ENCODE results near the gene TESK1. TPM values are rescaled to one million over a fixed set of nuclear protein-coding genes. Genes with fewer than 3 reads are reported as not detected.

TESK1 gene
- polyA plus RNA-seq, 3 donors = 2.9 to 38.3 (median 2.9) TPM

DNA sequence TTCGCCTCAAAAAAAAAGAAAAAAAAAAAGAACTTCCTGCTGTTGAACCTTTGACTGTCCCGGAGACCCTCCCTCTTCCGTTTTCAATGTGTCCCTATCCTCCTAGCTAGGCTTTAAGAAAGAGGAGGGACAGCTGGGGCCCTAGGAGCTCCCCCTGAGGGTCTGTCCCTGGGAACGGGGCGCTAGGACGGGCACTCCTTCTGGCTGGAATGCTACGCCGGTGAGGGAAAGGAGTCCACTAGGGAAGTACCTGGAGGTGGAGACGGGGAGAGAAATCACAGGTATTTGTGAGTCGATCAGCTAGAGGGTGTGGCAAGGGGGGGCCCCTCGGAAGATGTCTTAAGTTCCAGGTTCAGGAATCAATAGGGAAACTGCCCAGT, 41.1 kb downstream of the TESK1 start:
- DNase-seq = peak in 2 of 3 donors; percentile 31 to 43
- Histone ChIP-seq H3K4me3 (replicated peaks in 1 of 3; ENCODE audit: low read depth in 2 of 3, low read length in 3 of 3) (peak overlapping the region; percentile 65 to 81 (median 71)), H3K27ac (ENCODE audit: low read depth in 1 of 2, low read length in 2 of 2) (peak overlapping the region; percentile 89 to 94), H3K27me3 (ENCODE audit: control insufficient read depth in 2 of 2, insufficient read depth in 2 of 2, low read length in 2 of 2) (no peaks in the 10 kb centered on the region), H3K36me3 (replicated peaks in 1 of 2; ENCODE audit: control insufficient read depth in 1 of 2, insufficient read depth in 2 of 2, low read length in 2 of 2) (no peaks in the 10 kb centered on the region), H3K9ac (ENCODE audit: insufficient read depth, low read length, poor library complexity, severe bottlenecking) (peak overlapping the region; percentile 80), H3K4me1 (ENCODE audit: control insufficient read depth in 1 of 2, insufficient read depth in 2 of 2, low read length in 2 of 2) (peaks cover 63 to 84% of the 10 kb centered on the region in 2 donors), H3K9me3 (replicated peaks in 1 of 2; ENCODE audit: control insufficient read depth in 1 of 2, insufficient read depth in 1 of 2, low read length in 2 of 2) (no peaks in the 10 kb centered on the region), H2AFZ (ENCODE audit: insufficient read depth, low read depth, low read length, poor library complexity, severe bottlenecking) (peak overlapping the region; percentile 78), H4K20me1 (ENCODE audit: insufficient read depth, low read length) (no peaks in the 10 kb centered on the region), H3K79me2 (ENCODE audit: insufficient read depth, low read length) (peaks cover 14% of the 10 kb centered on the region), H3K4me2 (replicated peaks; ENCODE audit: extremely low read depth, low read length, poor library complexity, severe bottlenecking) (peak overlapping the region; percentile 94)
- peak overlapping the region; percentile 92 to 99 for H3K4me3 Mint-ChIP-seq
- peaks cover 3% of the 10 kb centered on the region in 2 donors for H3K36me3 Mint-ChIP-seq
- WGBS (ENCODE audit: insufficient coverage) = 0% methylated on average over 8 of the region's 11 CpGs
- H3K4me1 Mint-ChIP-seq = peaks cover 77% of the 10 kb centered on the region
- H3K27me3 Mint-ChIP-seq (ENCODE audit: low read depth in 3 of 3) = peaks cover 0 to 8% (median 0%) of the 10 kb centered on the region in 3 donors
- TF ChIP-seq, protein P1, sequence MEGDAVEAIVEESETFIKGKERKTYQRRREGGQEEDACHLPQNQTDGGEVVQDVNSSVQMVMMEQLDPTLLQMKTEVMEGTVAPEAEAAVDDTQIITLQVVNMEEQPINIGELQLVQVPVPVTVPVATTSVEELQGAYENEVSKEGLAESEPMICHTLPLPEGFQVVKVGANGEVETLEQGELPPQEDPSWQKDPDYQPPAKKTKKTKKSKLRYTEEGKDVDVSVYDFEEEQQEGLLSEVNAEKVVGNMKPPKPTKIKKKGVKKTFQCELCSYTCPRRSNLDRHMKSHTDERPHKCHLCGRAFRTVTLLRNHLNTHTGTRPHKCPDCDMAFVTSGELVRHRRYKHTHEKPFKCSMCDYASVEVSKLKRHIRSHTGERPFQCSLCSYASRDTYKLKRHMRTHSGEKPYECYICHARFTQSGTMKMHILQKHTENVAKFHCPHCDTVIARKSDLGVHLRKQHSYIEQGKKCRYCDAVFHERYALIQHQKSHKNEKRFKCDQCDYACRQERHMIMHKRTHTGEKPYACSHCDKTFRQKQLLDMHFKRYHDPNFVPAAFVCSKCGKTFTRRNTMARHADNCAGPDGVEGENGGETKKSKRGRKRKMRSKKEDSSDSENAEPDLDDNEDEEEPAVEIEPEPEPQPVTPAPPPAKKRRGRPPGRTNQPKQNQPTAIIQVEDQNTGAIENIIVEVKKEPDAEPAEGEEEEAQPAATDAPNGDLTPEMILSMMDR (IDR thresholded peaks at IDR 0.05) = no peak
- H3K27ac Mint-ChIP-seq = peak overlapping the region; percentile 94 to 99 (median 98)
- intact Hi-C loops (cut with micrococcal nuclease) = loop anchor here (1.0 to 10.0 kb wide), 4 partner anchors 11 to 166 kb away; partner anchors contain the start of gene SPAG8 (in 1 of the 2)
- peaks cover 0 to 2% (median 0%) of the 10 kb centered on the region in 7 donors for H3K9me3 Mint-ChIP-seq

DNA sequence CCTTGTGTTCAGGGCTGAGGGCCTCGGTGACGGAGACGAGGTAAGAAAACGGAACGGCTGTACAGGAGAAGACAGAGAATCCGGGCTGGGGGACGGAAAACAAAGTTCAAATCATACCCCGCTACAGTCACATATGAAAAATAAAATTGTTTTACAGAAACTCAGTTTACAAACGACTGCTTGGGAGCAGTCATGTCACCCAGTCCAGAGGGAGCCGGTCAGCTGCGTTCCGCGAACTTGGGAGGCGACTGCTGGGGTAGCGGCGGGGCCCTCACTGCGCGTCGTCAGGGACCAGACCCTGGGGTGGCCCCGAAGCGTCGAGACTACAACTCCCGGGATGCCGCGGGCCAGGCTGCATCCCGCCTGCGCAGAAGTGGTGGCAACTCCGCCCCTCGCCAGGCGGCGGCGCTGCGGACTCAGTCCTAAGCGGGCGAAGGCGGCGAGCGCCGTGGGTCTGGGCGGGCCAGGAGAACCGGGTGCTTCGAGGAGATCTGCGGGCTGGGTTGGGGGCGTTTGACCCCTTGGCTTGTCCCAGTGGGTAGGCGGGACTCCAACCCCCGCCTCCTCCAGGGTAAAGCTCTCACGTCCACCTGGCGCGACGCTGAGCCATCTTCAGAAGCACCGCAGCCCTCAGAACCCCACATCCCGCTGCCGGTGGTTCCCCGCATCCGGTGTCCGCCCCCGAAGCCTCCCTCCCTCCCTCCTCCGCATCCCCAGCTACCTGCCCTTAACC, 41.6 kb downstream of the TESK1 start:
- intact Hi-C loops (cut with micrococcal nuclease) = loop anchor here (1.0 to 10.0 kb wide), 4 partner anchors 11 to 166 kb away; partner anchors contain the start of gene SPAG8 (in 1 of the 2)
- peaks cover 0 to 1% (median 0%) of the 10 kb centered on the region in 7 donors for H3K9me3 Mint-ChIP-seq
- Histone ChIP-seq H3K9me3 (replicated peaks in 1 of 2; ENCODE audit: control insufficient read depth in 1 of 2, insufficient read depth in 1 of 2, low read length in 2 of 2) (no peaks in the 10 kb centered on the region), H3K4me2 (replicated peaks; ENCODE audit: extremely low read depth, low read length, poor library complexity, severe bottlenecking) (peak overlapping the region; percentile 94), H3K27ac (ENCODE audit: low read depth in 1 of 2, low read length in 2 of 2) (peak overlapping the region; percentile 89 to 94), H3K79me2 (ENCODE audit: insufficient read depth, low read length) (peaks cover 14% of the 10 kb centered on the region), H3K27me3 (ENCODE audit: control insufficient read depth in 2 of 2, insufficient read depth in 2 of 2, low read length in 2 of 2) (no peaks in the 10 kb centered on the region), H3K9ac (ENCODE audit: insufficient read depth, low read length, poor library complexity, severe bottlenecking) (peak overlapping the region; percentile 80), H4K20me1 (ENCODE audit: insufficient read depth, low read length) (no peaks in the 10 kb centered on the region), H3K4me3 (replicated peaks in 1 of 3; ENCODE audit: low read depth in 2 of 3, low read length in 3 of 3) (peak overlapping the region; percentile 65 to 81 (median 71)), H2AFZ (ENCODE audit: insufficient read depth, low read depth, low read length, poor library complexity, severe bottlenecking) (peak overlapping the region; percentile 78), H3K36me3 (replicated peaks in 1 of 2; ENCODE audit: control insufficient read depth in 1 of 2, insufficient read depth in 2 of 2, low read length in 2 of 2) (no peaks in the 10 kb centered on the region), H3K4me1 (ENCODE audit: control insufficient read depth in 1 of 2, insufficient read depth in 2 of 2, low read length in 2 of 2) (peaks cover 57 to 78% of the 10 kb centered on the region in 2 donors)
- WGBS (ENCODE audit: insufficient coverage) = under 1% methylated on average over 47 of the region's 58 CpGs
- peak; percentile 89 to 91 (median 90) for DNase-seq
- H3K27ac Mint-ChIP-seq = peak overlapping the region; percentile 94 to 99 (median 98)
- peaks cover 0 to 8% (median 0%) of the 10 kb centered on the region in 3 donors for H3K27me3 Mint-ChIP-seq (ENCODE audit: low read depth in 3 of 3)
- peaks cover 3% of the 10 kb centered on the region in 2 donors for H3K36me3 Mint-ChIP-seq
- H3K4me3 Mint-ChIP-seq = peak overlapping the region; percentile 92 to 99
- H3K4me1 Mint-ChIP-seq = peaks cover 71% of the 10 kb centered on the region
- TF ChIP-seq, protein P1 (IDR thresholded peaks at IDR 0.05) = peak; percentile 97
